ENCODE measurements around the gene ATP8B2.

DNA sequence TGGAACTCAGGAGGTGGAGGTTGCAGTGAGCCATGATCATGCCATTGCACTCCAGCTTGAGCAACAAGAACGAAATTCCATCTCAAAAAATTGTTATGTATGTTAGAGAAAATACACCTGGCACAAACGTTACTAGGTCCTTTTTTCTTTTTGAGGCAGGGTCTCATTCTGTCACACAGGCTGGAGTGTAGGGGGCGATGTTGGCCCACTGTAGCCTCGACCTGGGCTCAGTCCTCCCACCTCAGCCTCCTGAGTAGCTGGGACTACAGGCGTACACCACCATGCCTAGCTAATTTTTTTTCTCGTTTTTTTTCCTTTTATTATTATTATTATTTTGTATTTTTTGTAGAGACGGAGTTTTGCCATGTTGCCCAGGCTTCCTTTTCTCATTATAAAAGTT lies 48.5 kb upstream of the ATP8B2 start:
- no peak for TF ChIP-seq SPI1 (IDR thresholded peaks at IDR 0.05; ENCODE audit: low read depth, low read length)
- TF ChIP-seq POLR2A (IDR thresholded peaks at IDR 0.05; ENCODE audit: low read depth, low read length), result no peak
- TF ChIP-seq POLR2AphosphoS5 (IDR thresholded peaks at IDR 0.05; ENCODE audit: low read depth, low read length), result no peak
- no peak for TF ChIP-seq POU2F2 (IDR thresholded peaks at IDR 0.05; ENCODE audit: low read depth, low read length)
- TF ChIP-seq TAF1 (IDR thresholded peaks at IDR 0.05; ENCODE audit: low read depth, low read length), result no peak
- no peak for TF ChIP-seq PAX5 (IDR thresholded peaks at IDR 0.05; ENCODE audit: insufficient read depth, low read length, severe bottlenecking)
